ENCODE measurements around the gene NUDT13.
A peak's percentile ranks its signal among the peaks of the same experiment; 100 is the strongest.

The NUDT13 gene

DNA sequence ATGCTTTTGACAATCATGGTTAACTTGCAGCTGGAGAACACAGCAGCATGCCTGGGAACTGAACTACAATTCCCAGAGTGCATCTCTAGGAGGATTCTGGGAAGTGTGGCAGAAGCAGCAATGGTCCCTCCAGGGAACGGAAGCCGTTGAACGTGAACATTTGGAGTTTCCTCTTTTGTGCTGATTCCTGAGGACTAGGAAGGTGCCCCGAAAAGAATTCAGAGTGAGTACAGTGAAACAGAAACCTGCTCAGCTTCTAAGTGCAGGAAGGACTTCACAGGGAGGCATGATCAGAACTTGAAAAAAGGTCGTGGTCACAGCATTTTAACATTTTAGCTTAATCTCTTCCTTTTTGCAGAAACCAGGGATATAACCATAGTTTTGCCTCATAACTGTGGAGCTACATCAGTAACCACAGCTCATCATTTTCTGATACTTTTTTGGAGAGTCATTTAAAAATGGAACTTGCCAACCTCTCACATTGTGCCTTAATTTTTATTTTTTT lies at the start of gene NUDT13:
Gene NUDT13, plus strand, starts transcription at position 111 of the 505 bp plus-strand sequence. CDS start 3,911 bp downstream, outside the sequence.
- peak in 13 of 14 donors; percentile 5 to 78 (median 54) for DNase-seq

DNA sequence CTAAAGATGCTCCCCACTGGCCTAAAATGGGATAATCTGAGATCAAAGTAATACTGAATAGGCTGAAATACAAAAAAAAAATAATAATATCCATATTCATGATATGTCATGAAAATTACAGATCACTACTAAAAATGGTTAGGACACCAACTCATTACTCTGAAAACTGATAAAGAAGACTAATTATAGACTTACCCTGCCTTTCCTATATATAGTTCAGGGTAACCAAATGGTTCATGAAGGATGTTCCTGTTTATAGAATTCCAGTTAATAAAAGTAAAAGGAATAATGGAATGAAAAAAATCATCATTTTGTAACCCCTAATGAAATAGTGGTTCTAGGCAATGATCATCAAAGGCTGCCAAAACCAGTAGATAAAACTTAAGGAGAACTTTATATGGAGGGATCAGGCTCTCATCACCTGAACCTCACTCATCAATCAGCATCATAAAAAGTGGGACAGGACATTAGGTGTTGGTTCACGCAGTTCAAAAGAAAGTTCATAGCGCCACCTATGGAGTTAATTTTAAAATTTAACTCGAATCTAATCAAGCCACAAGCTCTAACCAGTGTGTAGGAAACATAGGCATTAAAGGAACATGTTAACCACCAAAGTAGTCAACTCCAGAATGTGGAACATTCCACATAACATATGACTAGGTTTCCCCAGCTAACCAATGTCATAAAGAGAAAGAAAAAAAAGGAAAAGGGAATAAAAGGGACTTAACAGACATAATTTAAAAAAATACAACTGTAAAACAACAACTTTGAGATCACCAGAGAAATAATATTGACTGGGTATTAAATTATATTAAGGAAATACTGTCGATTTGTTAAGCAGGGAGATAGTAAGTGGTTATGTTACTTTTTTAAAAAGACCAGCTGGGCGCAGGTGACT lies 49.3 kb upstream of the NUDT13 start:
- DNase-seq = no peak

DNA sequence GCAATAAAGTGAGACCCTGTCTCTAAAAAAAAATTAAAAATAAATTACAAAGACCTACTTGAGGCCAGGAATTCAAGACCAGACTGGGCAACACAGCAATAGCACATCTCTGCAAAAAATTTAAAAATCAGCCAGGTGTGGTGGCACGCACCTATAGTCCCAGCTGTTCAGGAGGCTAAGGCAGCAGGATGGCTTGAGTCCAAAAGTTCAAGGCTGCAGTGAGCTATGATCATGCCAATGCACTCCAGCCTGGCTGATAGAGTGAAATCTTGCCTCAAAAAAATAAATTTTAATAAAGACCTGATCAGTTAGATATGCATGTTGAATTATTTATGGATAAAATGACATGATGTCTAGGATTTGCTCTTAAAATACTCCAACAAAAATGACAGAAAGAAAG lies 48.5 kb upstream of the NUDT13 start:
- DNase-seq = no peak

DNA sequence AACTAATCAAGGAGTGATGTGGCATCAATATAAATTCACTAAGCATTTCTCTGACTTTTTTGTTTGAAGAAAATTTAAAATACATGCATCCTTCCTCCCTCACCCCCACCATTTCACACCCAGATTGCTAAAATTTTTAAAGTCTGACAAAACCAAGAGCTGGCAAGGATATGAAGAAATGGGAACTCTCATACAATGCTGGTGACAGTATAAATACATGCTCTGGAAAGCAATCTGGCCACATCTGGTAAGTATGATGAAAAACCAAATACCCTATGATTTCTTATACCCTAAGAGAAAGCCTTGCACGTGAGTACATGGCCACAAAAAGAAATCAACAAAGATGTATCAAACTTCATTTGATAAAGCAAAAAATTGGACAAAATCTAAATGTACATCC lies 44.8 kb upstream of the NUDT13 start:
- no peak for DNase-seq

DNA sequence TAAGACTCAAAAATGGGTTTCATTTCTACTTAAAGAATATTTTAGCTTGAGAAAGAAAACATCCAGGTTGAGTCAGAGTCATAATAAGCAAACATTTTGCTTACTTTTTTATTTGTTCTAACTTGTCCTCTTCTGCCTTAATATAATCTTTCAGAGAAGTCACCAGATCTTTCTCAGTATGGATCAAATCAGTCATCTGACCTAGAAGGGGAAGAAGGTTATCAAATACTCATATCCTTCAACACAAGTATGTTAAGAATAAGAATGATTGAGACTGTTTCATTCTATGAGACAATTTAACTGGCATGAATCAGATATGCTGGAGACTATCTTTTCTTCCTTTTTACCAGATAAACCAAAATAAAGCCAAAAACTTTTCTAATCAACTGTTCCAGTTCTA lies 36.6 kb upstream of the NUDT13 start:
- no peak for DNase-seq

DNA sequence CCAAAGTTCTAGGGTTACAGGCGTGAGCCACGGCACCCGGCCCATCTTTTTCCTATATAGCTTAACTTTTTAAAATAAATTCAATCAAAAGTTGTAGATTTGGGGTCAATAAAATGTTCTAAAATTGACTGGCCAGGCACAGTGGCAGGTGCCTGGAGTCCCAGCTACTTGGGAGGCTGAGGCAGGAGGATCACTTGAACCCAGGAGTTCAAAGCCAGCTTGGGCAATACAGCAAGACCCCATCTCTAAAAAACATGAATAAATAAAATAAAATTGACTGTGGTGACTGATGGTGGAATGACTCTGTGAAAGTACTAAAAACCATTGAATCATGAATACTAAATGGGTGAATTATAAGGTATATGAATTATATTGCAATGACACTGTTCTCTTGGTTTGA lies 34.4 kb upstream of the NUDT13 start:
- no peak for DNase-seq

DNA sequence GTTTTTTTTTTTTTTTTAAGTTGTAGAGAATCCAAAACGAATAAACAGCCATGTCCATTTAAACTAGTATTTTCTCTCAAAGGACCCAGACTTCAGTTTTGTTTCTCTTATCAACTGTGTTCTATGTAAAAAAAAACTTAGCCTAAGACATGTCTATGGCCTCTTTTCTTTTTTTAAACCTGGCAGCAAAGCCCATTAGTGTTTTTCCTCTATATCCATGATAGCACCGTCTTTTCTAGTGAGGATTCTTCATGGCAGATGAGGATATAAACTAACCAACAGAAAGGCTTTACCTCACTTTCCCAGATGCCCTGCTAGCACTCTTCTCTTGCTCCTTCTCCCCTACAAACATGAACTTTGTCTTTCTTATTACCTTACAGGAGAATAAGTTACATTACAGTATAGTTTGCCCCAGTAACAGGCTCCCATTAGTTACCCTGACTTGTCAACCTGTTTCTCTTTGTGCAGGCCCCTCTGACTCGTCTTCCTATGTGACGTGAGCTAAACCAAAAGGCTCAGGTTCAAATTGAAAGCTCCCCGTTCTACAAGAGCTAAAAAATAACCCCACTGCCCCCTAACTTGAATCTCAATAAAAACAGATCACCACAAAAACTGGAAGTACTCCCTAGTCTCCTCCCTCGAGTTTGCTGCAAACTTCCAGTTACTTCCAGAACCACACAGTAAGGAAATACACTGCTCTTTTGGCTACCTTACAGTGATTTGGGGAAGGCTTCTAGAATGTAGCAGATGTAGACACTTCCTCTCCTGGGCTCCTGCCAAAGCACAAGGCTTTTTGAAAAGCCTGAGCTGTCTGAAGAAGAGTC lies 33.7 kb upstream of the NUDT13 start:
- DNase-seq = peak in 10 of 14 donors; percentile 6 to 85 (median 47)

DNA sequence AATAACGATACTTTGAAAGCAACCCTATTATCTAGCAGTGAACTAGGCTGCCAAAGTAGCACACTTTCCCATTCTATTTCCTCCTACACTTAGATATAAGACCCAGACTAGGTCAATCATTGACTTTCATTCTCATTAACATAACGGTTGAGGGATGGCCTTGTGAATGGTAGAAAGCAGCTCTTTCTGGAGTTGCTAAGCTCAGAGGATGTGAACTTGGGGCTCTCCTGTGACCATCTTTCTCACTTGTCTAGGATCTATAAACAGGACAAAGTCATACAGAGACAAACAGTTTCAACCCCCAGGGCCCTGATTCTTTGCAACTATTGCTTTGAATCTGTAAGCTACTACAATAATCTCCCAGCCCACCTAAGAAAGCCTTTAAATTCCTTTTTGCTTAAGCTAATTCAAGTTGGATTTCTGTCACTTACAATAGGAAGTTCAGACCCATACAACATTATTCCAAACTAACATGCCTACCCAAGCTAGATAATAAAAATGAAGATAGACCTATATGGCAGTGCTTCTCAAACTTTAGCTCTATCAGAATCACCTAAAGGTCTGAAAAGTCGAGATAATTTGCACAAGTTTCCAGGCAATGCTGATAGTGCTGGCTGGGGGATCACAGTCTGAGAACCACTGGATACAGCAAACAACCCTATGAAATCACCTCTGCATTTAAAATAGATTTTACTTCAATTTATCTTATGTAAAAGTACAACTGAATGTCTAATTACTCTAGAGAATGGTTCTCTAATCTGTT lies 30.3 kb upstream of the NUDT13 start:
- no peak for DNase-seq

DNA sequence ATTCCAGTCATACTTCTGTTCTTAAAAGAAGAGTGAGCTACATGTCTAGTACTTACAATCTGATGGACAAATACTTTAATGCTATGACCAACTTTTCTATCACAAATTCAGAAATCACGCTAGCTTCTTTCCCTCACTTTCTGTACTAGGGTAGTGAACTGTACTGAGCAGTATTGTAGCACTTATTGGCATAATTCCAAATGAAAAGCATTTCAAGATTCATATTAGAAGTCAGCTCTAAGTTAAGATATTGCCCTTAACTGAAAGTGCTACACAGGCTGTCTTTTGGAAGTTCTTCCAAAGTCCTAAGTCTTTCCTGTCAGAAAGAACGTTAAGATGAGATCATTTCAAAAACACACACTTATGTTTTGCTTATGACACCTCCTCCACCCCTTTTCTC lies 27.0 kb upstream of the NUDT13 start:
- DNase-seq = no peak

DNA sequence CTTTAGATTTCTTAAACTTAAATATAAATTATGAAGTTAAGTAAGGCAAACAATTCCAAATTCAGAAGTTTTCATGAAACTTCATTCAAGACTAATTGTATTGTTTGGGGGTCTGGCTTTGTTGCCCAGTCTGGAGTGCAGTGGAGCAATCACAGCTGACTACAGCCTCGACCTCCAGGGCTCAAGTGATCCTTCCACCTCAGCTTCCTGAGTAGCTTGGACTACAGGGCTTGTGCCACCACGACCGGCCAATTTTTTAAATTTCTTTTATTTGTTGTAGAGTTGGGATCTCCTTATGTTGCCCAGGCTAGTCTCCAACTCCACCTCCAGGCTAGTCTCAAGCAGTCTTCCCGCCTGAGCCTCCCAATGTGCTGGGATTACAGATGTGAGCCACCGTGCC lies 26.0 kb upstream of the NUDT13 start:
- no peak for DNase-seq

DNA sequence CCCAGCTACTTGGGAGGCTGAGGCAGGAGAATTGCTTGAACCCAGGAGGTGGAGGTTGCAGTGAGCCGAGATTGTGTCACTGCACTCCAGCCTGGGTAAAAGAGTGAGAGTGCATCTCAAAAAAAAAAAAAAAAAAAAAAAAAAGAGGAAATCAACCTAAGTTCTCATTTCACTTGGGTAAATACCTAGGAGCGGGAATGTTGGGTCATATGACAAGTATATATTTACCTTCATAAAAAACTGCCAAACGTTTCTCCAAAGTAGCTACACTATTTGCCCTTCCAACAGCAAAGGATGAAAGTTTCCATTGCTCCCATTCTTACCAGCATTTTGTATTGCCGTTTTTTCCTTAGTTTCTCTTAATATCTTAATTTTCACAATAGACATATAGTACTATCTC lies 23.4 kb upstream of the NUDT13 start:
- no peak for DNase-seq

DNA sequence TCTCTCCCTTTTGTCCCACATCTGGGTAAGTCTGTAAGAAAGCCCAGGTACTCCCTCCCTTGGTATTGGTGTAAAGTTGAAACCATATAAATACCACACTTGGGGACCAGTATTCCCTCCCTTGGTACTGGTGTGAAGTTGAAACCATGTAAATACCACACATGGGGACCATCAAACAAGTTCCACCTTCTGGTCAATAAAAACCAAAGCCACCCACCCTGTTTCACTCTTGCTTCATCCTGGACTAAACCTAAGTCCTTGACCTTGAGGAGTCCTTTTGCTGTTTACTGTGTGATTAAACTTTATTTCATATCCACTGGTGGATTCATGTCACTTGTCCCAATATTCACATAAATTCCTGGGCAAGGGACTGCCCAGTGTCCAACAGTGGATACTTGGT lies 22.0 kb upstream of the NUDT13 start:
- no peak for DNase-seq

DNA sequence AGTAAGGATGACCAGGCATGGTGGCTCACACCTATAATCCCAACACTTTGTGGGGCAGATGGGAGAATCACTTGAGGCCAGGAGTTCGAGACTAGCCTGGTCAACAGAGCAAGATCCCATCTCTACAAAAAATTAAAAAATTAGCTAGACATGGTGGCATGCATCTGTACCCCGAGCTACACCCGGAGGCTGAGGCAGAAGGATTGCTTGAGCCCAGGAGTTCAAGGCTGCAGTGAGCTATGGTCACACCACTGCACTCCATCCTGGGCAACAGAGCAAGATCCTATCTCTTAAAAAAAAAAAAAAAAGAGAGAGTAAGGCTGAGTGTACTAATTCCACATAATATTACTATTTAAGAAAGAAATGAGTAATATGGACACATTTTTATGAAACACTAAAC lies 17.4 kb upstream of the NUDT13 start:
- DNase-seq = no peak

DNA sequence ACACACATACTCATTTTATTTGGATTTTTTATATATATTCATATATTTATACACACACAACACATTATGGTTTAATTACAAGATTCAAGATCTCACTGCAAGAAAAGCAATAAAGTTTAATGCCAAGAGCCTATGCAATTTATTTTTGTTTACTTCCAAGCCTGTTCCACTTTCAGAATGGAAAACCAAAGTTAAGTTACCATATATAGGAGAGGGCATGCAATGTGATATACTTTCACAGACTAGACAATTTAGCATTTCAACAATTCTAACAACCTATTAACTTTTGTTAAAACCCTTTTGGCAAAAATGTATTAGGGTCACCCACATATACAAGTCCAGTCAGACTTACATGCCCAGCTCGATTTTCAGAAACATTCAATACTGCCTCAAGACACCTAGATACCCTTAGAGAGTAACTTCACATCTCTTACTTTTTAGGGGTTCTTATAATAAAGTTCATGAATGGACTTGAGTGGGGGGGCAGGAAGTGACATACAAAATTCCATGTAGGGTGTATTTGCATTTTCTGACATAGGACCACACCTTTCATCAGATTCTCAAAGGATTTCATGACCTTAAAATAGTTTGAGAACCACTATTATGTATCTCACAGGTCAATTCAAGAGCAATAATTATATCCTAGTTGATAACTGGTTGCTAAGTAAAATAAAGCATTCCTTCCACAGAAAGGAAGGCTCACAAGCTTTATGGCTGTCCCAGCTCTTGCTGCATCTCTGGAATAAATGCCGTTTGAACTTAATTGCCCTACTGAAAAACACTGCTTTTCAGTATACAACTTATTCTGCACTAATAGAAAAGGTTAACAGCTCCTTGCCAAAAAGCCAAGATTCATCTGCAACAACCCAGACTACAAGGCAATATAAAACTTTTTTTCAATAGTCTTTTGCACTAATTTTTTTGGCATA lies 16.1 kb upstream of the NUDT13 start:
- no peak for DNase-seq

DNA sequence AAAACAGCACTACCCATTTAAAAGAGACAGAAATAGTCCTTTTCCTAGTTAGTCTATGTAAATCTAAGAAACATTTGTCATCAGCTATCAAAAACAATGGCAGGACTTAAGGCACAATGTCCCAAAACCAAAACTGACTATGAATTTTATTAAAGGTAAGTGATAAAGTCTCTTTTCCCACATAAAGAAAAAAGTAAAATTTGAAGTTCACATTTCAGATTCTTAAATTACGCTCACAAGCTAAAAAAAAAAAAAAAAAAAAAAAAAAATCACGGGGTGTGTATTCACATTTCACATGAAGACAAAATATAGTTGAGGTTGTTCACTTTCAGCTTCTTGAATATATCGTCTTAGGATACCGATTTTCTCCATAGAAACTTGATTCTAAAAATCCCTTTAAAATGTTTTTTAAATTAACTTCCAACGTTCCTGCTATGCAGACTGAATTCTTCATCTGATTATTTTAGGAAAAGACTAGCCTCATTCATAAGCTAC lies 15.2 kb upstream of the NUDT13 start:
- DNase-seq = no peak

DNA sequence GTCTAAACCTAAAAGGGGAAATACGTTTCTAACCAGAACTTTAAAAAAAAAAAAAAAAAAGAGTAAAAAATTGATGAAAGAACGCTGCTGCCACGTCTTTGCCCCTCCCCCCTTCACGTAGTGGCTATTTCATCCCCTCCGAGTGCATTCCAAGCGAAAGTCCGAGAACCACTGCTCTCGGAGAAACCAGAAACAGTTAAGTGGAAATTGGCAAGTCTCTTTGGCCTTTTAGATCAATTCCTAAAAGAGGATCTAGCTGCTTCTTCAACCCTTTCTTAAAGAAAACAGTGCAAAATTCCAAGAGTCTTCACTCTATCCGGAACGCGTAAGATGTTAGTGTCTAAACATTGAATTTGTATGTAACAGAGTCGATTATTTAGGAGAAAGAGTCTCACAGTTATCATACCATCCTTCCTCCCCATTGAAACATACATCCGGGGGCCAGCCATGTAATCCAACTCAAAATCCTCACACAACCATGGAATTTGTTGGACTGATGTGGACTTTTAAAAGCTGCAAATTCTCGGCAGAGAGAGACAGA lies 14.7 kb upstream of the NUDT13 start:
- peak in 11 of 14 donors; percentile 20 to 65 (median 32) for DNase-seq

DNA sequence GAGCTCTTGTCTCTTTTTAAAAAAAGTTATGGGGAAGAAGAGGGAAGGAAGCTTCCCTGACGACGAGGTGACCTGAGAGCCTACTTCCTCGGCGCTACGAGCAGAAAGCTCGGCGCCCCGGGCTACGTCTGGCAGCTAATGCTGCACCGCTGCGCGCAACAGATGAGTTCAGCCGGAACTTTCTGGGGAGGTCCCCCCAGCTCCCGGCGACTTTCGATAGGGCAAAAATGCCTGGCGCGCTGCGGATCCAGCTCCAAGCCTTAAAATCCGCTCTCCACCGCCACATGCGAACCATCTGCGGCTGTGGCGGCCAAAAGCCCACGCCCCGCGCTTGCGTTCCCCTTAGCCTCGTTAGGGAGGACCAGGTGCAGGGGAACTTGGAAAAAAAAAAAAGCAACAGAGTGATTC lies 14.2 kb upstream of the NUDT13 start:
- DNase-seq = peak in 12 of 14 donors; percentile 41 to 82 (median 64)

DNA sequence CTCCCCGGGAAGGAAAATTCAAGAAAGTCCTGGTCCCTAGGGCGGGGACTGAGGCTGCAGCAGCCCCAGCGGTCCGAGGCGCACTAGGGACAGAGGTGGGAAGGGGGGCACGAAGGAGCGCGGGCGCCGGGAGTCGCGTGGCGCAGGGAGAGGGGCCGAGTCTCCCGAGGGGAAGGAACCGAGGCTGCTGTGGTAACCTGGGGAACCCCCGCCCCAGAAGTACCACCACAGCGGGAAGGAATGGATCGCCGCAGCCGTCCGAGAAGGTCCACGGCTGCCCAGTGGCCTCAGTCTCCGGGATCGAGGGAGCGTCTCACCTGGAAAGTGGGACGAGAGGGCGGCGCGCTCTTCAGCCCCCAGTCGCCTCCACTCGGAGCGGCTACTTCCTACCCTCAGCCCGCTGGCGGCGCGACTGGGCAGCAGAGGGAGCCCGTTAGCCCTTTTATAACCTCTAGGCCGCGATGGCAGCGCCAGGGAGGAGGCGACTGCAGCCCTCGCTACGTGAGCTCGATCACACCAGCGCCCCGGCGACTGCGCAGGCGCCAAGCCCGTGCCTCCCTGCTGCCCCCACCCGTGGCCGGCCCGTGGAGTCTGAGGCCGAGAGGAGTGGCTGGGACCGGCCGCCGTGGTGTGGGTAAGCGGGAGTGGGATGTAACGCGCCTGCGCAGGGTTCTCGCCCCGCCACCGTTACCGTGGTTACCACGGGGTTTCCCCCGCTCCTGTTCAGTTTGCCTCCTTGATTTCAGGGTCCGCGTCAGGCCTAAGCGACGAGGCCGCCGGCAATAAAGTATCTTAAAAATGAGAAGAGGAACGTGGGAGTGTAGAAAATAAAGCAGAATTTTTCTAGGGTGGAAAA lies 13.6 kb upstream of the NUDT13 start, which contains the start of gene P4HA1:
Gene P4HA1, minus strand, starts transcription at position 418 of the 856 bp plus-strand sequence. CDS start 21,983 bp downstream, outside the sequence.
- peak; percentile 94 to 100 (median 99) for DNase-seq

DNA sequence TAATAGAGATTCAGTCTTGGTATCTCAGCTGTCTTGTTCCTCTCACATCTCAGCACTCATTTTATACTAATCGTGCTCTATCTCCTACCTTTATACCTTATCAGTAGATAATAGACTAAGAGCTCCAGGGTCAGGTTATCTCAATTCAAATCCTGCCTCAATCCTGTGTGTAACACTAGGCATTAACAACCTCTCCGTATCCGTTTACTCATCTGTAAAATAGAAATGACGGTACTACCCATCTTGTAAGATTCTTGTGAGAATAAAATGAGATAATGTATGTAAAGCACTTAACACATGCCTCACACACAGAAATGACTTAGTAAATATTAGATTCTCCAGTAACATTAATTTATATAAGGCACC lies 13.0 kb upstream of the NUDT13 start:
- DNase-seq = no peak

DNA sequence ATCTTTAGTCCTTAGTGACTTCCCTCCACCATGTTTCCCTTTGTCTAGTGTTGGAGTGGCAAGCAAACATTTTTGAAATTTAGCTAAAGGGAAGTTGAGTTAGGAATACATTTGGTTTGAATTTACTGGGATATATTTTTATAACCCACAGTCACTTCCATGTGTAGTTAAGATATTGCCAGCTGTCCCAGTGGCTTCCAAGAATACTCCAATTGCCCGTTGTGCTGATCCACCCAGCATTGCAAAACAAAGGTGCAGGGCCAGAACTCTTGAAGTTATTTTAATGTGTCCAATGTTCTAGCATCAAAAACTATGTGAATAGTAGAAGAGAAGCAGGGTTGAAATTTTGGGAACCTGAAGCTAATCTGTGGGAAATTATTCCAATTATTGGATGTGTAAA lies 11.1 kb upstream of the NUDT13 start:
- DNase-seq = no peak

Data from C1 segment of cervical spinal cord (tissue), 14 donors.